ENCODE data around the gene MC1R. TPM values are rescaled to one million over a fixed set of nuclear protein-coding genes. Genes with fewer than 3 reads are reported as not detected.

MC1R gene
- total RNA-seq, 2 experiments from 2014 or later: 6.7 to 6.9 TPM

GRCh38 chr16:89899879-89900481 lies 18.7 kb upstream of the MC1R start:
- no peaks in the 10 kb centered on the region for H3K9me3 Mint-ChIP-seq

GRCh38 chr16:89900885-89901284 lies 17.8 kb upstream of the MC1R start:
- H3K4me1 ChIP-seq (ENCODE audit: insufficient read depth, low read length): no peaks in the 10 kb centered on the region
- no peaks in the 10 kb centered on the region for H3K4me1 Mint-ChIP-seq (ENCODE audit: low read depth)
- peaks cover 73% of the 10 kb centered on the region for H3K36me3 Mint-ChIP-seq (ENCODE audit: low read depth)
- no peak overlapping the region for H3K4me3 Mint-ChIP-seq
- no peaks in the 10 kb centered on the region for H3K27me3 ChIP-seq (ENCODE audit: control insufficient read depth in 1 of 2, insufficient read depth in 2 of 2, low read length in 2 of 2)
- no peak overlapping the region for H3K27ac ChIP-seq (ENCODE audit: low read depth in 1 of 2, low read length in 2 of 2)
- H3K9me3 Mint-ChIP-seq: no peaks in the 10 kb centered on the region
- peaks cover 76% of the 10 kb centered on the region for H3K36me3 ChIP-seq (ENCODE audit: insufficient read depth, low read length)
- ATAC-seq (ENCODE audit: poor library complexity): no peak
- H3K27ac Mint-ChIP-seq: no peak overlapping the region
- H3K27me3 Mint-ChIP-seq: no peaks in the 10 kb centered on the region
- H3K9me3 ChIP-seq (ENCODE audit: control insufficient read depth in 1 of 2, insufficient read depth in 1 of 2, low read length in 2 of 2): no peaks in the 10 kb centered on the region
- no peak for DNase-seq
- TF ChIP-seq CTCF (IDR thresholded peaks at IDR 0.05): no peak
- H3K4me3 ChIP-seq (ENCODE audit: low read length): no peak overlapping the region
- CTCF ChIA-PET: no interaction called here
- POLR2A ChIA-PET: no interaction called here
- intact Hi-C loops (cut with DNase I, micrococcal nuclease): no loop called here

More at GRCh38 chr16:89899879-89900481, 18.7 kb upstream of the MC1R start:
- Mint-ChIP-seq H3K4me1 (ENCODE audit: low read depth) (no peaks in the 10 kb centered on the region), H3K4me3 (no peak overlapping the region), H3K36me3 (ENCODE audit: low read depth) (peaks cover 73% of the 10 kb centered on the region), H3K27me3 (no peaks in the 10 kb centered on the region), H3K27ac (no peak overlapping the region)
- no peak for ATAC-seq (ENCODE audit: poor library complexity)
- ChIA-PET CTCF (no interaction called here), POLR2A (interaction anchor here (1.6 kb wide), 1 partner anchor 27 kb away, joined by 5 read pairs; the partner anchor contains the start of gene TCF25)
- Histone ChIP-seq H3K27me3 (ENCODE audit: control insufficient read depth in 1 of 2, insufficient read depth in 2 of 2, low read length in 2 of 2) (no peaks in the 10 kb centered on the region), H3K4me3 (ENCODE audit: low read length) (no peak overlapping the region), H3K4me1 (ENCODE audit: insufficient read depth, low read length) (no peaks in the 10 kb centered on the region), H3K27ac (ENCODE audit: low read depth in 1 of 2, low read length in 2 of 2) (no peak overlapping the region), H3K9me3 (ENCODE audit: control insufficient read depth in 1 of 2, insufficient read depth in 1 of 2, low read length in 2 of 2) (no peaks in the 10 kb centered on the region), H3K36me3 (ENCODE audit: insufficient read depth, low read length) (peaks cover 76% of the 10 kb centered on the region)
- TF ChIP-seq CTCF (IDR thresholded peaks at IDR 0.05): no peak
- intact Hi-C loops (cut with DNase I, micrococcal nuclease): no loop called here
- no peak for DNase-seq

GRCh38 chr16:89902980-89903379 lies 15.7 kb upstream of the MC1R start:
- H3K27ac Mint-ChIP-seq: no peak overlapping the region
- H3K27me3 Mint-ChIP-seq: no peaks in the 10 kb centered on the region
- ATAC-seq (ENCODE audit: poor library complexity) (no peak), DNase-seq (no peak)
- H3K4me1 Mint-ChIP-seq (ENCODE audit: low read depth): no peaks in the 10 kb centered on the region
- Histone ChIP-seq H3K27ac (ENCODE audit: low read depth in 1 of 2, low read length in 2 of 2) (no peak overlapping the region), H3K4me3 (ENCODE audit: low read length) (no peak overlapping the region), H3K9me3 (ENCODE audit: control insufficient read depth in 1 of 2, insufficient read depth in 1 of 2, low read length in 2 of 2) (no peaks in the 10 kb centered on the region), H3K36me3 (ENCODE audit: insufficient read depth, low read length) (peaks cover 74% of the 10 kb centered on the region), H3K27me3 (ENCODE audit: control insufficient read depth in 1 of 2, insufficient read depth in 2 of 2, low read length in 2 of 2) (no peaks in the 10 kb centered on the region), H3K4me1 (ENCODE audit: insufficient read depth, low read length) (no peaks in the 10 kb centered on the region)
- ChIA-PET CTCF (no interaction called here), POLR2A (no interaction called here)
- H3K4me3 Mint-ChIP-seq: no peak overlapping the region
- H3K9me3 Mint-ChIP-seq: no peaks in the 10 kb centered on the region
- H3K36me3 Mint-ChIP-seq (ENCODE audit: low read depth): peaks cover 69% of the 10 kb centered on the region
- no peak for TF ChIP-seq CTCF (IDR thresholded peaks at IDR 0.05)
- intact Hi-C loops (cut with DNase I, micrococcal nuclease): no loop called here
